K562 (cell line): Measurements from ENCODE around the gene CNMD. TPM values are rescaled to one million over a fixed set of nuclear protein-coding genes. Genes with fewer than 3 reads are reported as not detected.

Experiments used
- ATAC-seq: fragments of 200-7000 bp; cut with Tn5 transposase; 3 replicates; pipeline ENCODE4 v1.9.1; 2020; ENCODE audit warnings: moderate library complexity
- BruUV-seq: library from RNA; stranded (reverse); fragments of 400-500 nt; replicated peaks from 2 replicates; lab custom pipeline; 2021; lab: Mats Ljungman, UMichigan
- CTCF ChIA-PET: fragments of 300-600 bp; formaldehyde crosslinking; extraction: SDS; loops from one replicate; lab custom pipeline; 2021; ENCODE audit warnings: low intra/inter-chr PET ratio; lab: Yijun Ruan, JAX
- POLR2A ChIA-PET: fragments of 300-600, 350-650 bp; sonication (Branson Sonifier 250); formaldehyde crosslinking; extraction: SDS; loops from one replicate; lab custom pipeline; 2021; ENCODE audit warnings: antibody characterized with exemption, inconsistent platforms; lab: Yijun Ruan, JAX
- DNase-seq, 4 experiments: peaks; one replicate each; pipeline versions ENCODE4 v3.0.0 to v3.0.0-alpha.2; 2011 to 2018; ENCODE audit warnings: low spot score in 3 of 4, mixed read lengths in 3 of 4; ENCODE audit errors: extremely low read depth in 1 of 4
- FAIRE-seq: peaks from 2 replicates; lab custom pipeline; 2011; peaks lifted over from hg19 to GRCh38; lab: Jason Lieb, UNC
- H2AFZ ChIP-seq: 2 replicates; pipeline ENCODE4 v1.6.0; 2011; ENCODE audit warnings: low read depth, low read length, control low read depth, inconsistent platforms
- H3K27ac ChIP-seq: fragments of 200-600 bp; 3 replicates; pipeline ENCODE4 v1.8.0; 2011; ENCODE audit warnings: low read depth, mild to moderate bottlenecking, control low read depth, inconsistent platforms, low read length, moderate library complexity, mixed read lengths; ENCODE audit errors: extremely low read depth
- H3K27me3 ChIP-seq, 2 experiments: fragments of 300-600 bp in 1 of 2; 2 replicates in 1 of 2; 3 replicates in 1 of 2; pipeline versions ENCODE4 v1.6.0 to v1.8.0; 2011; ENCODE audit warnings: inconsistent platforms in 2 of 2, low read length in 2 of 2, mild to moderate bottlenecking in 1 of 2, mixed read lengths in 1 of 2, moderate library complexity in 1 of 2; ENCODE audit not compliant: control insufficient read depth in 2 of 2, insufficient read depth in 2 of 2
- H3K36me3 ChIP-seq: fragments of 300-600 bp; 3 replicates; pipeline ENCODE4 v1.8.0; 2011; ENCODE audit warnings: mild to moderate bottlenecking, low read length, inconsistent platforms; ENCODE audit not compliant: control insufficient read depth, insufficient read depth
- H3K4me1 ChIP-seq, 2 experiments: fragments of 200-600 bp in 1 of 2; replicated peaks in 1 of 2; 2 replicates in 1 of 2; 3 replicates in 1 of 2; pipeline versions ENCODE4 v1.5.1 to v1.8.0; 2011; ENCODE audit warnings: inconsistent platforms in 2 of 2, low read length in 2 of 2, mild to moderate bottlenecking in 1 of 2, mixed read lengths in 1 of 2, moderate library complexity in 1 of 2; ENCODE audit not compliant: control insufficient read depth in 2 of 2, insufficient read depth in 2 of 2
- H3K4me2 ChIP-seq: 2 replicates; pipeline ENCODE4 v1.6.1; 2011; ENCODE audit warnings: low read length, control low read depth, inconsistent platforms, mixed read lengths; ENCODE audit not compliant: insufficient read depth
- H3K4me3 ChIP-seq: fragments of 200-600 bp; sonication (generic), shearing (Covaris generic); 2 replicates; pipeline ENCODE4 v1.5.1; 2016; ENCODE audit warnings: control low read depth, inconsistent platforms
- H3K79me2 ChIP-seq: fragments of 200-600 bp; 3 replicates; pipeline ENCODE4 v1.8.0; 2011; ENCODE audit warnings: low read length, inconsistent platforms; ENCODE audit not compliant: control insufficient read depth, insufficient read depth
- H3K9ac ChIP-seq, 2 experiments: 2 replicates each; pipeline versions ENCODE4 v1.6.0 to v1.6.1; 2011; ENCODE audit warnings: low read depth in 2 of 2, low read length in 2 of 2, control low read depth in 1 of 2, inconsistent platforms in 1 of 2, mild to moderate bottlenecking in 1 of 2, mixed read lengths in 1 of 2; ENCODE audit not compliant: insufficient read depth in 1 of 2
- H3K9me1 ChIP-seq: one replicate; pipeline ENCODE4 v1.6.0; 2011; ENCODE audit warnings: inconsistent platforms, mild to moderate bottlenecking, low read length, moderate library complexity; ENCODE audit not compliant: control insufficient read depth, insufficient read depth
- H3K9me3 ChIP-seq: replicated peaks from 2 replicates; pipeline ENCODE4 v1.5.1; 2011; ENCODE audit warnings: low read depth, low read length, inconsistent platforms; ENCODE audit not compliant: control insufficient read depth, insufficient read depth
- H4K20me1 ChIP-seq: replicated peaks from 2 replicates; pipeline ENCODE4 v1.6.1; 2011; ENCODE audit warnings: low read length, inconsistent platforms, mixed read lengths; ENCODE audit not compliant: control insufficient read depth, insufficient read depth
- ATF1 ChIP-seq, 2 experiments: fragments of 450-650 bp in 1 of 2; IDR thresholded peaks; 2 replicates each; pipeline ENCODE4 v1.6.1; 2016; ENCODE audit warnings: missing compliant biosample characterization in 1 of 2, missing genetic modification characterization in 1 of 2
- SMAD2 ChIP-seq: fragments of 150-350 bp; IDR thresholded peaks from 2 replicates; pipeline ENCODE4 v1.6.1; 2014; ENCODE audit warnings: low read depth, mild to moderate bottlenecking, low read length
- ZNF121 ChIP-seq: sonication (generic); formaldehyde crosslinking; conservative IDR thresholded peaks from 2 replicates; pipeline ENCODE4 v1.8.0; 2022; ENCODE audit warnings: missing genetic modification reagents
- ZNF311 ChIP-seq: fragments of 250-450 bp; sonication (Bioruptor Pico); IDR thresholded peaks from 2 replicates; pipeline ENCODE4 v1.4.0; 2020; ENCODE audit warnings: mild to moderate bottlenecking, moderate library complexity
- ZNF583 ChIP-seq: fragments of 250-450 bp; sonication (Bioruptor Pico); IDR thresholded peaks from 2 replicates; pipeline ENCODE4 v1.4.0; 2020
- WGBS: fragments of 100-300 bp; shearing (Covaris generic); methylation state at CpG from one replicate; pipeline ENCODE4 v1.1.6; 2016; ENCODE audit warnings: low coverage, mixed read lengths; ENCODE audit not compliant: insufficient coverage; ENCODE audit errors: missing lambda C conversion rate; 5-methylcytosine and 5-hydroxymethylcytosine counted together
- in situ Hi-C: fragments of 300-500 bp; cut with MboI; formaldehyde crosslinking; loops from 4 replicates; pipeline ENCODE4 v1.15.0; 2018; ENCODE audit warnings: inconsistent platforms, mixed read lengths
- intact Hi-C: fragments of 100-400 bp; cut with micrococcal nuclease; formaldehyde crosslinking; loops from 2 replicates; pipeline ENCODE4 v1.14.2; 2022
- polyA plus RNA-seq, 8 experiments: library from polyadenylated mRNA; depleted of rRNA in 4 of 8; stranded (reverse) in 5 of 8; unstranded in 3 of 8; fragments of >200 nt; fragmentation: Nextera tagmentation in 2 of 8; fragmentation: Illumina TruSeq in 1 of 8; extraction: Ambion mirVana in 2 of 8; extraction: Trizol in 1 of 8; gene quantifications; 2 replicates each; pipeline versions ENCODE4 v1.2.1 to v1.2.3, GENCODE V29; 2011 to 2014; ENCODE audit warnings: inconsistent platforms in 1 of 8, missing spikeins in 1 of 8
- total RNA-seq, 7 experiments: library from RNA; depleted of rRNA in 6 of 7; stranded (reverse); fragments of >200 nt in 6 of 7; fragmentation: Illumina TruSeq in 2 of 7; extraction: Trizol in 2 of 7; gene quantifications; 2 replicates each; pipeline versions ENCODE4 v1.2.1 to v1.2.3, GENCODE V29; 2011 to 2021; ENCODE audit warnings: low replicate concordance in 1 of 7
- TF ChIP-seq, protein P1 (sequence below): IDR thresholded peaks from 2 replicates; pipeline ENCODE4 v1.6.1; 2011; ENCODE audit warnings: borderline replicate concordance, low read depth, mild to moderate bottlenecking, moderate library complexity, low read length; ENCODE audit not compliant: insufficient read depth, poor library complexity, severe bottlenecking

The CNMD gene
- total and polyA plus RNA-seq, 9 of the 15 experiments (the other 6 are each of a cell fraction or from before 2014, with no cell fraction given): not detected

DNA sequence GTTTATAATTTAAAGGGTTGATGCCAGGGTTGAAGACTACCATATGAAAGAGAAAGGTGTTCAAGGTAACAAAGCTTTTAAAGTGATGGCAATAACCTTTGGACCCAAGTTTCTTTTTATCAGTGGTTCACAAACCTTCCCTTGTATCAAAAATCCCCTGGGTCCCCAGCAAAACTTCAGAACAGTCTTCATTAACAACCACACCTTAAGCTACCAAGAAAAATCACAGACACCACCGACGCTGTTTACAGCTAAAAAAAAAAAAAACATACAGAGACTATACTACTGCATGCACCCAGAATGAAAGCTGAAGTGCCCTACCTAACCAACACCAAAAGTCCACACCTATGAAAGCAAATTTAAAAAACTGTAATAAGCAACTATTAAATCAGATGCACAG, 13.4 kb downstream of the CNMD start:
- Histone ChIP-seq H4K20me1 (no peaks in the 10 kb centered on the region), H3K4me1 (no peaks in the 10 kb centered on the region; a peak in 1 of 5 replicates), H3K27me3 (no peaks in the 10 kb centered on the region), H3K9me1 (no peaks in the 10 kb centered on the region), H2AFZ (no peak overlapping the region), H3K4me2 (no peak overlapping the region), H3K4me3 (no peak overlapping the region), H3K79me2 (no peaks in the 10 kb centered on the region), H3K36me3 (no peaks in the 10 kb centered on the region), H3K9me3 (no peaks in the 10 kb centered on the region), H3K27ac (no peak overlapping the region), H3K9ac (no peak overlapping the region)
- ATAC-seq: no peak
- DNase-seq: no peak
- TF ChIP-seq ZNF583: no peak
- in situ Hi-C loops: no loop called here
- intact Hi-C loops: no loop called here
- FAIRE-seq: no peak
- CTCF ChIA-PET: no interaction called here
- BruUV-seq: no TSS peak
- POLR2A ChIA-PET: interaction anchor here (0.7 kb wide), 1 partner anchor 28 kb away, joined by 3 read pairs; no protein-coding TSS in a partner anchor
- 0% methylated on average over 2 of the region's 2 CpGs for WGBS

DNA sequence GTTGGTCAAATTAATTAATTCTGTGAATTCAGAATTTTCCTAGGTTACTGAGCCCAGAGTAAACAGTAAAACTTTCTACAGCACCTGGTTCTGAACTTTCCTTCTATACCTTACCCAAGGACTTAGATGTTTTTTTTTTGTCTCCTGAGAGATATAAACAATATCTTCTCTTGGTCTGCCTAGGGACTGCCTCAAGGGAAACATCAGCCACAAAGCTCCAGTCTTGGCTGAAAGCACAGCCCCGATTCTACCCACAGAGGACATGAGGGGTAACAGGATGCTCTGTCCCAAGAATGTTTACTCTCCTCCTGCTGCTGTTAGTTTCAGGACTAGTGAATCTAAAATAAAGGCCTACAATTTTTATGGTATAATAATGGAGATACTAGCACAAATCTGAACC, 14.3 kb downstream of the CNMD start:
- Histone ChIP-seq H3K36me3 (no peaks in the 10 kb centered on the region), H3K79me2 (no peaks in the 10 kb centered on the region), H4K20me1 (no peaks in the 10 kb centered on the region), H3K27ac (no peak overlapping the region), H3K9me1 (no peaks in the 10 kb centered on the region), H3K4me3 (no peak overlapping the region), H3K9ac (no peak overlapping the region), H3K4me2 (no peak overlapping the region), H3K4me1 (no peaks in the 10 kb centered on the region; a peak in 1 of 5 replicates), H3K27me3 (no peaks in the 10 kb centered on the region), H3K9me3 (no peaks in the 10 kb centered on the region), H2AFZ (no peak overlapping the region)
- DNase-seq: no peak
- WGBS: 0% methylated on average over 1 of the region's 1 CpG
- no peak for ATAC-seq
- TF ChIP-seq ZNF311: no peak
- no peak for TF ChIP-seq ATF1 (CRISPR knock-in tag; IDR thresholded peaks at IDR 0.05)
- no peak for TF ChIP-seq ATF1 (tag; IDR thresholded peaks at IDR 0.05)
- TF ChIP-seq SMAD2: no peak
- no peak for TF ChIP-seq ZNF121
- TF ChIP-seq, protein P1, sequence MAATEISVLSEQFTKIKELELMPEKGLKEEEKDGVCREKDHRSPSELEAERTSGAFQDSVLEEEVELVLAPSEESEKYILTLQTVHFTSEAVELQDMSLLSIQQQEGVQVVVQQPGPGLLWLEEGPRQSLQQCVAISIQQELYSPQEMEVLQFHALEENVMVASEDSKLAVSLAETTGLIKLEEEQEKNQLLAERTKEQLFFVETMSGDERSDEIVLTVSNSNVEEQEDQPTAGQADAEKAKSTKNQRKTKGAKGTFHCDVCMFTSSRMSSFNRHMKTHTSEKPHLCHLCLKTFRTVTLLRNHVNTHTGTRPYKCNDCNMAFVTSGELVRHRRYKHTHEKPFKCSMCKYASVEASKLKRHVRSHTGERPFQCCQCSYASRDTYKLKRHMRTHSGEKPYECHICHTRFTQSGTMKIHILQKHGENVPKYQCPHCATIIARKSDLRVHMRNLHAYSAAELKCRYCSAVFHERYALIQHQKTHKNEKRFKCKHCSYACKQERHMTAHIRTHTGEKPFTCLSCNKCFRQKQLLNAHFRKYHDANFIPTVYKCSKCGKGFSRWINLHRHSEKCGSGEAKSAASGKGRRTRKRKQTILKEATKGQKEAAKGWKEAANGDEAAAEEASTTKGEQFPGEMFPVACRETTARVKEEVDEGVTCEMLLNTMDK: no peak
- CTCF ChIA-PET: no interaction called here
- POLR2A ChIA-PET: interaction anchor here (0.6 to 1.1 kb wide), 2 partner anchors 22 to 413 kb away, joined by 3 to 4 read pairs; no protein-coding TSS in a partner anchor
- no TSS peak for BruUV-seq
- no peak for FAIRE-seq
- in situ Hi-C loops (no loop called here), intact Hi-C loops (no loop called here)
